Right lung (tissue), 5 donors: ENCODE data around the gene XPR1. TPM values are rescaled to one million over a fixed set of nuclear protein-coding genes. Genes with fewer than 3 reads are reported as not detected.
"Not testable (repeated sequence)": the region's sequence is repeated elsewhere in the genome, so short reads cannot be mapped to it uniquely, and the experiment has no call there.

Source experiments
- DNase-seq, 2 donors: peaks; one replicate each; pipeline ENCODE4 v3.0.0-alpha.2; 2013
- polyA plus RNA-seq, 5 donors: library from polyadenylated mRNA; unstranded; fragments of 120-200 nt; gene quantifications; one replicate each; pipeline versions ENCODE4 v1.2.1 to v1.2.3, GENCODE V29; 2013; ENCODE audit warnings: inconsistent platforms in 1 of 5, low replicate concordance in 1 of 5; ENCODE audit not compliant: insufficient read length in 5 of 5, insufficient read depth in 1 of 5

The XPR1 gene
- polyA plus RNA-seq, 5 donors = 18.8 to 32.2 (median 28.6) TPM

DNA sequence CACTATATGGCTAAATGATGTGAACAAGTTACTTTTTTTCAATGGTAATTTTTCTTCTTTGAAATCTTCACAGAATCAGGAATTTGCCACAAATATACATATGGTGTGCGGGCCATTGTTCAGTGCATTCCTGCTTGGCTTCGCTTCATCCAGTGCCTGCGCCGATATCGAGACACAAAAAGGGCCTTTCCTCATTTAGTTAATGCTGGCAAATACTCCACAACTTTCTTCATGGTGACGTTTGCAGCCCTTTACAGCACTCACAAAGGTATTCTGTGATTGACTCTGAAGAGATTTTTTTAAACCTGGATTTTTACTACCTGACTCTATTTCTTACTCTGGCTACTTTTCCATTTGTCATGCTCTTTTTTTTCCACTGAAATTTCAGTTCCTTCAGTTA lies 204.6 kb downstream of the XPR1 start:
- DNase-seq = no peak

DNA sequence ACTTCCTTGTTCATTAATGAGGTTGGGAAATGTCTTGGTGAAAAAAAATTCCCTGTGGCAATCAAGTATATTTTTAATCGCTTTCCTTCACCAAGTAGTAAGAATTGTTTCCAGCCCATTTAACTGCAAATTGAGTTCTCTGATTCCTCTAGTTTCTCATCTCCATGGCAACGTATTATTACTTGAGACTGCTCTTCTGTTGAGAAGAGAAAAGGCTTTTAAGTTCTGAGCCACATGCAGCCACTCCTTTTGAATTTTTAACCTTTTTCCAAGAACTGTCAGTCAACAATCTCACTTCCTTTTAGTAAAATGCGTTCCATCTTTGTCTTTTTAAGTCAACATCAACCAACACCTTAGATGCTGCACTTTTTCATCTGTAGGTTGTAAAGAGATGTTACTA lies 205.2 kb downstream of the XPR1 start:
- DNase-seq = no peak

DNA sequence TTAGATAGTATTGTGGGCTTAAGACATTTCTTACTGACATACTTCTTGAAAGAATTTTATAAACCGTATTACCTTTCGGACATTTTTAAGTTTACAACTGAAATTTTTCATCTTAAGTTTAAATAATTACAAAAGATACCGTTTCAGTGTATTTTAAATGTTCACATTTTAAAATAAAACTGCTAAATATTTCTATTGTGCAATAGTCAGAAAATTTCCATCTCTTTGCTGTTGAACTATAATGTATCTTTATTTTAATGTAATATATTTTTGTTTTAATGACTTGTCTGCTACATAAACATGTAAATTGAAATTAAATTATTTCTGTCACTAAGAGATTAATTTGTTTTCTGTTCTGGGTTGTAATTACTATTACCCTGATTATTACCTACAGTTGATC lies 206.7 kb downstream of the XPR1 start:
- no peak for DNase-seq

DNA sequence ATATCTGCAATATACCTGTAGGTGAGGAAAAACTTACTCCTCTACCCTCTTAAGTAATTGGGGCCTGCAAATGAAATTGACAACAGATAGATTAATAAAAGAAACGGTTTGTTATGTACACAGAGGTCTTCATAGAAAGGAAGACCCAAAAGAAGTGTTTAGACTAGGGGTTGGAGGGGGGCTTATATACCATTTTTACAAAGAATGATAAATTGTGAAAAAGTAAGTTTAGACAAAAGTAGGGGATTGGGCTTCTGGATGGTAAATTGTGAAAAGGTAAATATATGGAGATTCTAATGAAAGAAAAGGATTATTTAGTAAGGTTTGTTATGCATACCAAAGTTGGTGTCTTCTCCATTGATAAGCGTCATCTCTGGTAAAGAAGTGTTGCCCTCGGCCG lies 207.7 kb downstream of the XPR1 start:
- no peak for DNase-seq

DNA sequence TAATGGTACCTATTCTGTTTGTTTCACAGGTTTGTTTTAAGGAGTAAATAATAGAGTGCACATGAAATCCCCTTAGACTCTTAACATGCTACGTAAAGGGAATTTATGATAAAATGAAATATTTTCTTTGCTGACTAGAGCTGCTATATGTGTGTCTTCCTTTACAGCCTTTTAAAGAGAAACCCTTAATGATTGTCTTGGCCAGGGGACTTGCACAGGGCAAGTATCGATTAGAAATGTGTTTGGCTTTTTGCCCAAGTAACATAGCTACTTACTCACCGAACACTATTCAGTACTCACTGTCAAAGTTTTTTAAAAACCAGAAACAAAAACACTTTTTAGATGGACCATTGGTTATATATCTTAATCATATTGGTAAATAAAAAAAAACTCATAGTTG lies 209.6 kb downstream of the XPR1 start:
- no peak for DNase-seq

DNA sequence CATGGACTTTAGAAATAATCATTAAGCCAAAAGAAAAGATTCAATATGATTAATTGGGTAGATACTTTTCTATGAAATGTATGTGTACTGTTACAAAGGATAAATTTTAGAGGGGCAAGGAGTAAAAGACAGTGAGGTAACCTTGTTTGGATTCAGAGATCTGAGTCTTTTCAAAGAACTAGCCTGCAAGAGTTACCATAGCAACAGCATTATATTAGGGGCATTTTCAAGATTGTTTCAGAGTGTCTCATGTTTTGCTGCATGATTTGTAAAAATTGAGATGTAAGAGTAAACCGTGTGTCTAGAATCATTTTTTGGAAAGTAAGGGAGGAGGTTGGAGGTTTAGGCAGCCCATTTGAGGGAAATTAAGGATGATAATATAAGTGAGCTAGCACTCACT lies 210.2 kb downstream of the XPR1 start:
- DNase-seq = no peak

DNA sequence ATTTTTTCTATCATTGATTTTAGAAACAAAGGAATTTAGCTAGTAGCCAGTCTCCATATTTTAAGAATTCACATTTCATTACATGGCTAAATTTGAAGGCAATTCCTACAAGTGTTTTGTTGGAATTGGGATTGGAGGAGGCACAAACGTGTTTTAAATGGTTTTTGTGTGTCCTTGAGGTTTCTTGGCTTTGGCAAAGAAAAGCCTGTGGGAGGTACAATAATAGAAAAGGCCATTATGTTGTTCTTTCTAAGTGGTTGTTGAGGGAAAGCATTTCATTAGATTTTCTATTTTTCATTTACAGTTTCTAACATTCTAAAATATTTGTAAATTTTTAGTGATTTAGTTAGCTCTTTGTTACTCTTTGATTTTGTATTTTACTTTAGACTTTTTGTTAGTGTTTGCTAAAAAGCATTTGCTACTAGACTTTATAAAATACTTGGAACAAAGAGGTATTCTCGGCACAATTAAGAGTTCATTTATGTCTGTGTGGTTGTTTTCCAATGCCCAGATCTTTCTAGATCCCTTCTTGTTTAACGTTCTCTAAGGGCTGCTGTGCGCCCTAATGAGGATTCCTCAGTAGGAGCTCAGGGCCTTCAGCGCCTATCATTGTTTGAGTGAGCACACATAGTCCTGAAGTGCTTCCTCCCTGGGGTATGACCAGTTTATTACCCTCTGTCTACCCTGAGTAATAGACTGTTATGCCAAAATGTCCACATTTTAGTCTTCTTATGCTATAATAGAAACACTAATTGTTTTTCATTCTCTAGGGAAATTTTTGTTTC lies 210.9 kb downstream of the XPR1 start:
- DNase-seq = no peak

DNA sequence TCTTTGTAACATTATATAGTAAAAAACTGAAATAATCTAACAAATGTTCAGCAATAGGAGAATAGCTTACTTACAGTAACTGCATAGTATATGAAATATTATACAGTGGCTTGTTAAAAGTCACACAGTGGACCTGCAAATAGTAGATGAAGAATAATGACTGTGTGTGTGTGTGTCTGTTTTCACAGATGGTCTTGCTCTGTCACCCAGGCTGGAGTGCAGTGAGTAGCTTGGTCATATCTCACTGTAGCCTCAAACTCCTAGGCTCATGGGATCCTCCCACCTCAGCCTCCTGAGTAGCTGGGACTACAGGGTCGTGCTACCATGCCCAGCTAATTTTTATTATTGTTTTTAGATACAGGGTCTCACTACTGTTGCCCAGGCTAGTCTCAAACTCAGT lies 213.5 kb downstream of the XPR1 start:
- DNase-seq = no peak

DNA sequence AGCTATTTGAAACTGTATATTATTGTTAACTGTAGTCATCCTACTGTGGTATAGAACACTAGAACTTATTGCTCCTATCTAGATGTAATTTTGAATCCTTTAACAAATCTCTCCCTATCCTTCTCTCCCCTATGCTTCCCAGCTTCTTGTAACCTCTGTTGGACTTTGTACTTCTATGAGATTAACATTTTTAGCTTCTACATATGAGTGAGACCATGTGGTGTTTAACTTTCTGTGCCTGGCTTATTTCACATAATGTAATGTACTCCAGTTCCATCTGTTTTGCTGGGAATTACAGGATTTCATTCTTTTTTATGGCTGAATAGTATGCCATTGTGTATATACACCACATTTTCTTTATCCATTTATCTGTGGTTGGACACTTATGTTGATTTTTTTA lies 216.4 kb downstream of the XPR1 start:
- no peak for DNase-seq

DNA sequence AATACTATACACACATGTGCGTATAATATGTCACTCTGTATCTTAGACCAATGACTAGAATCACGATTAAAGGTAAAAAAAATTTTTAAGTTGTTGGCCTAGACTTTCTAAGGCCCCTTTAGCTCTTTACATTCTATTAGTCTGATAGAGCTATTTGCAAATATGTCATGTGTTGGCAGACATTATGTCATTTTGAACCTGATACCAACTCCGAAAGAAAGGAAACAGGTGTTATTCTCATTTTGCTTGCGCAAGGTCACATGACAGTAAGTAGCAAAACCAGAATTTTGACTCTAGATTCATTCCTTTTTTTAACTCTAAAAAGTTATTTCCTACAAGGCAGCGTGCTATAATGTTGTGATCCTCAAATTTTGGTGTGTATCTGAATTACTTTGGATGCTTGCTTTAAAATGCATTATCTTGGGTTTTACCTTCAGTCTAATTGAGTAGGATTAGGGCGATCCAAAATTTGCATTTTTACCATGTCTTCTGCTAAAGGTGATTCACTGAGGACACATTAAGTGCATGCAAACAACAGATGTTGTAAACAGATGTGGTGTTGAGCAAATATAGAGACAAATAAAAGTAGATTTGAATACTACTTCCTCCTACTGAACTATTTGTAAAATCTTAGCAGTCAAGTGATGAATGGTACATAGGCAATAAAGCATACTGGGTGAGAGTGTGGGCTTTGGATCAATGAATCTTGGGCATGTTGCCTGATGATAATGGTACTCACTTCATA lies 217.4 kb downstream of the XPR1 start:
- DNase-seq = no peak

DNA sequence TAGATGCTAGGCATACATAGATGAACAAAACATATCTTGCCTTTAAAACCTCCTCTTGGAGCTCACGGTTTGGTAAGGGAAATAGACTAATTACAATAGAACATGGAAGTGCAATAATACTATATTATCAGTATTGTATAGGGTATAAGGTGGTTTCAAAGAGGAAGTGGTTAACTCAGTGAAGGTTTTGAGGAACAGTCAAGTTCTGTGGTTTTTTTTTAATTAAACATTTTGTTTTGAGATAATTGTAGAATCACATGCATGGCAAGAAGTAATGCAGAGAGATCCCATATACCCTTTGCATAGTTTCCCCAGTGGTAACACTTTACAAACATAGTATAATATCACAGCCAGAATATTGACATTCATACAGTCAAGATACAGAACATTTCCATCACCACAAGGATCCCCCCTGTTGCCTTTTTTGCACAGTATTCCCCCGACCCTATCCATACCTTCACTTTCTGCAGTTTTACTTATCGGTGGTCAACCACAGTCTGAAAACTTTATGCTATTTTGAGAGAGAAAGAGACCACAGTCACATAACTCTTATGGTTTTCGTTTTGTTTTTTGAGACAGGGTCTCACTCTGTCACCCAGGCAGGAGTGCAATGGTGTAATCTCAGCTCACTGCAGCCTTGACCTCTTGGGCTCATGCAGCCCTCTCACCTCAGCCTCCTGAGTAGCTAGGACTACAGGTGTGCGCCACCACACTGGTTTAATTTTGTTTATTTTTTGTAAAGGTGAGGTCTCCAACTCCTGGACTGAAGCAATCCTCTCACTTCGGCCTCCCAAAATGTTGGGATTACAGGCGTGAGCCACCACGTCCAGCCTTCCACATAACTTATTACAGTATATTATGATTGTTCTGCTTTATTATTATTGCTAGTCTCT lies 220.4 kb downstream of the XPR1 start:
- no peak for DNase-seq

DNA sequence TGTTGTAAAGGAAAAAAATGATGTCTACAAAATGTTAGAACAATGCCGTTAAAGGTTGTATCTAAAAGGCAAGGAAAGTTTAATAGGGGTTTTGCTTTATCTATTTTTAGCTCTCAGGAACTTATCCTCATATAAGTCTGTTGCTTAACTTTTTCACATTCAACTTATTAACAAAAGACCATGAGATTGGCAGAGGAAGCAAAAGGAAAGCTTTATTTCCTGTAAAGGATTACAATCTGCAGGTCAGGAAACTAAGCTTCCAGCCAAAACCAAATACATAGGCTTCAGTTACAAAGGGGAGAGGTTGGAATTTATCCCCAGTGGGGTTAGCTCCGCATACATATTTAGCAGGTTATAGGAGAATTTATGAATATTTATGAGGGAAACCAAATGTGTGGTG lies 222.2 kb downstream of the XPR1 start:
- DNase-seq = no peak

DNA sequence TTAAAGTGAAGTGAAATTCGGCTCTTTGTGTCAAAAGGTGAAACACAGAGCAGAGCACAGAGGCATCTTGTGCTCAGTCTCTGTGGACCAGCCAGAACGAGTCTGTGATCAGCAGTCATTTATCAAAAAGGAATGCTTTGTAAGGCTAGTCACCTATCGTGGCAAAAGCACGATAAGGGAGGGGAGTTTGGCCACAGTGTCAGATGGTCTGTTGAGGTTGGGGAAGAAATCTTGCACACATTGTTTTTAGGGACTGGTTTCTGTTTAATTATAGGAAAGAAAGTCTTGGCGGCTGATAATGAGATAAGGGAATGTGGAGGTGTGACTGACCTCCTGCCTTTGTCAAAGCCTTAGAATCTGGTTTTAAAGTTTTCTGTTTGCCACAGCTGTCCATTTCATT lies 222.6 kb downstream of the XPR1 start:
- no peak for DNase-seq

DNA sequence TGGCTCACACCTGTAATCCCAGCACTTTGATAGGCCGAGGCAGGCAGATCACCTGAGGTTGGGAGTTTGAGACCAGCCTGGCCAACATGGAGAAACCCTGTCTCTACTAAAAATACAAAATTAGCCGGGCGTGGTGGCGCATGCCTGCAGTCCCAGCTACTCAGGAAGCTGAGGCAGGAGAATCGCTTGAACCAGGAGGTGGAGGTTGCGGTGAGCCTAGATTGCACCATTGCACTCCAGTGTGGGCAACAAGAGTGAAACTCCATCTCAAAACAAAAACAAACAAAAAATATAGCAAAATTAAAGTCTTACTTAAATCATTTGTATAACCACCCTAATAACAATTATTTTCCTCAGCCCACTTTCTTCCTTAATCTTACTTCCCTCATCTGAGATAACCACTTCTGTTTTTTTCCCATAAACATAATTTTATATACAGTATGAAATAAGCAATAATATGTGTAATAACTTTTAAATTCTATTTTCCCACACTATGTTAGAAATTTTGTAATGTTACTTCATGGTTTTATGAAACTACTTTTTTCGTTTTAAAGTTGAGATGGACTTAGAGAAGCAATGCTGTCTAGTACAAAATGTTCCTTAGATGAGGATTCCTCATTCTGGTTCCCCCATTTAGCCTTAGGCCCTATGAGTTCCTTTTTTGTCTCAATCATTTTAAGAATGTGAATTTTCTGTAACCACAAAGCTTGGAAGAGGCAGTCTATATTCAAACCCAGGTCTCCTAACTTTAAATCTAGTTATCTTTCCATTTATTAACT lies 226.3 kb downstream of the XPR1 start:
- DNase-seq = not testable (repeated sequence)

DNA sequence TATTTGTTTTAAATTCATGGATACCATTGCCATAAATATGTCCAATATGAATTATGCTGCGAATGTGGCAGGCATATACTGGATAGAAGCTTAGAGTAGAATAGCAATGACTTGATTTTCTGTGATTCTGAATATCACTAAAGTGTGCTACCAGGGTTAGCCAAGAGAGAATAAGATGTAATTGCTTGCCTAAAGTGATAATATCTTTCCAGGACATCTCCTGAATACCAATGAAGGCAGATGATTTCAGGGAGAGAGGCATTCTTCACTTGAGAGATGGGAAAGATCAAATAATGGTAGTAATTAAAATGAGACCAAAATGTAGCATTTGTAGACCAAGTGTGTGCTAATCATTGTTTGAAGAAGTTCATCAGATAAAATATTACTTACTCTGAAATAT lies 227.5 kb downstream of the XPR1 start:
- DNase-seq = no peak

DNA sequence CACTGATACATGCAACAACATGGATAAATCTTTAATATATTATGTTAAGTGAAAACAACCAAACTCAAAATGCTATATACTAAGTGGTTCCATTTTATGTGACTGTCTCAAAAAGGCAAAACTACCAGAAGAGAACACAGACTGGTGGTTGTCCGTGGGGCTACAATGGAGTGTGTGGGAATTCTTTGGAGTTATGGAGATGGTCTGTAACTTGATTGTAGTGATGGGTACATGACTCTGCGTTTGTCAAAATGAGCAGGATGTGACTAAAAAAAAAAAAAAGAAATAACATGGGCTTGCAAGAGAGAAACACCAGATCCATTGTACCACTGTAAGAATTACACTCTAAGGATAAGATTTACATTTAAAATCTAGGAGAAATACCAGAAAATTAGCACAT lies 228.7 kb downstream of the XPR1 start:
- no peak for DNase-seq

DNA sequence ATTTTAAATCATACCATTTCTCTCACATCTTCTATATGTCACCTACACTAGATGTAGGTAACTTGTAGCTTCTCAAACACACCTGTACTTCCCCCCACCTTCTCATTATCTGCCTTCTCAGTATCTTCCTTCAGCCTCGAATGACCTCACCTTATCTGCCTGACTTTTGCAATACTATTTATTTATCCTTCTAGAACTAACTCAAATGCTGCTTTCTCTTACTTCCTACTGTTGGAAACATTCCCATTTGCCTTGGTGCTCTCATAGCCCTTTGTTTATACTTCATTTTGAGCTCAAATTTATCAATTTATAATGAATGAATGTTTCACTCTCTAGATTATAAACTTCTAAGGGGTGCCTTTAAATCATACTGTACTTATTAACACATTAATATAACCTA lies 230.5 kb downstream of the XPR1 start:
- no peak for DNase-seq

DNA sequence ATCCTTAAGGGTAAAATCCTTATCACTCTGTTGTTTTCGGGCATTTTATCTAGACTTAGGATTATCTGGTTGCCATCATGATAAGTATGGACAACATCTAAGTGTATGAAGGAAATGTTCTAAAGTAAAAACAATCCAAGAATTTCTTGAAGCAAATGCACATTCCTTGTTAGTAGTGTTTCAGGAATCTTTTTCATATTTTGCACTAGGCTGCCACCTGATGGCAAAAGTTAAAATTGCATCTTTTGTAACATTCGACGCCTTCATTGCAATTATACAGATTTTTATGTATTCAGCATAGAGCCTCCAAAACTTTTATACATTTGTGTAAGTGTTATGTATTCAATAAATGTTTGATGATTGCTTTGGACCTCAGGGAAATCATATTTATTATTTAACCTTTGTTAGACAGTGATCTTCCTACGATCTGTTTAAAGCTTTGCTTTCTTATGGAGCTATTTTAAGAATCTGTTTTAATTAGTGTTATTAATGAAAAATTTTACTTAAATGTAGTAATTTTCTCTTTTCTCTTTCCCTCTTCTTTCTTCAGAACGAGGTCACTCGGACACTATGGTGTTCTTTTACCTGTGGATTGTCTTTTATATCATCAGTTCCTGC lies 231.4 kb downstream of the XPR1 start:
- peak; percentile 42 to 57 for DNase-seq

DNA sequence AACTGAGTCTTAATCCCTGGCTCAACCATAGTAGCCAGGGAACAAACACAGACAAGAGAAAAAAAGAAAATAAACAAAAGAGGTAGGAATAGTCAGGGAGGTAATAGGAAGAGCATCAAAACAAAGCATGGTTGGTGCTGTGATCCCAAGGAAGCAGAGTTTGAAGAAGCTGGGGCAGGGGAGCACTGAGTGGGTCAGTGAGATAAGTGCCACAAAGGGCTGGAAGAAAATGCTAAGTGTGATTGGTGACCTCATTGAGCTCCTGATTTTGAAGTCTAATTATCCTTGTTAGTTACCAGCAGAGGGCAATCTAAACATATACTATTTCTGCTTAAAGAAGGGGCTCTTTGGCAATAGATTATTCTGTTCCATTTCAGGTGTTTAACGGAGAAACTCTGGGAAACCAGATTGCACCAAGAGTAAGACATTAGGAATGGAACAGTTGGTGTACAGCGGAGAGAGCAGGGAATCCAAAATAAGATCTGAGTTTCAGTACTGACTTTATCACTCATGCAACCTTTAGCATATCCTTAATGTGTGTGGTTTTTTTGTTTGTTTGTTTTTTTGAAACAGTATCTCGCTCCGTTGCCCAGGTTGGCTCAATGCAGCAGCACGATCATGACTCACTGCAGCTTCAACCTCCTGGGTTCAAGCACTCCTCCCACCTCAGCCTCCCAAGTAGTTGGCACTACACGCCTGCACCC lies 250.1 kb downstream of the XPR1 start:
- peak; percentile 31 to 42 for DNase-seq

DNA sequence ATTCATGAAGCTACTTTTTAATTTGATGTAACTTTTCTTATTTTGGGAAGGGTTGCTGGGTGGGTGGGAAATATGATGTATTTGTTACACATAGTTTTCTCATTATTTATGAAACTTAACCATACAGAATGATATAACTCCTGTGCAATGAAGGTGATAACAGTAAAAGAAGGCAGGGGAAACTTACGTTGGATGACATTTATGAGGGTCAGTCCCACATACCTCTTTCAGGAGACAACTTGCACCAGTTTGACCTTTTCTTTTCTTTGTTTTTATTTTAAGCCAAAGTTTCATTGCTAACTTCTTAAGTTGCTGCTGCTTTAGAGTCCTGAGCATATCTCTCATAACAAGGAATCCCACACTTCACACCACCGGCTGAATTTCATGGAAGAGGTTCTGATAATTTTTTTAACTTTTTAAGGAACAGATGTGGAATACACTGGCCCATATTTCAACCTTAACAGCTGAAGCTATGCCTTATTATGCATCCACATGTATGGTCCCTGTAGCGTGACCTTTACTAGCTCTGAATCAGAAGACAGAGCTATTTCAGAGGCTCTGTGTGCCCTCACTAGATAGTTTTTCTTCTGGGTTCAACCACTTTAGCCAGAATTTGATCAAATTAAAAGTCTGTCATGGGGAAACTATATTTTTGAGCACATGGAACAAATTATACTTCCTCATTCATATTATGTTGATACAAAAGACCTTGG lies 252.9 kb downstream of the XPR1 start:
- no peak for DNase-seq
